BLaER1 (cell line): ENCODE results near the gene PORCN.
"Not testable (repeated sequence)": the region's sequence is repeated elsewhere in the genome, so short reads cannot be mapped to it uniquely, and the experiment has no call there.

Experiments used
- H3K27ac ChIP-seq: shearing (Covaris generic); formaldehyde crosslinking; 2 replicates; pipeline ENCODE4 v1.8.1; 2022
- H3K27me3 ChIP-seq: shearing (Covaris generic); formaldehyde crosslinking; 2 replicates; pipeline ENCODE4 v1.8.1; 2022
- H3K36me3 ChIP-seq: shearing (Covaris generic); formaldehyde crosslinking; 2 replicates; pipeline ENCODE4 v1.8.1; 2022
- H3K4me1 ChIP-seq: shearing (Covaris generic); formaldehyde crosslinking; 2 replicates; pipeline ENCODE4 v1.8.1; 2022
- H3K4me2 ChIP-seq: shearing (Covaris generic); formaldehyde crosslinking; 2 replicates; pipeline ENCODE4 v1.8.1; 2022
- H3K4me3 ChIP-seq: shearing (Covaris generic); formaldehyde crosslinking; 2 replicates; pipeline ENCODE4 v1.8.1; 2022
- H3K9ac ChIP-seq: shearing (Covaris generic); formaldehyde crosslinking; 2 replicates; pipeline ENCODE4 v1.8.1; 2022
- H3K9me3 ChIP-seq: shearing (Covaris generic); formaldehyde crosslinking; 2 replicates; pipeline ENCODE4 v1.8.1; 2022
- H4K20me1 ChIP-seq: shearing (Covaris generic); formaldehyde crosslinking; 2 replicates; pipeline ENCODE4 v1.8.1; 2022
- Cebpa-rat ChIP-seq: shearing (Covaris generic); IDR thresholded peaks from 2 replicates; pipeline ENCODE4 v1.8.1; 2022

The PORCN gene

GRCh38 chrX:48516285-48516684 is 7.5 kb downstream of the PORCN start:
- H3K27me3 ChIP-seq: peaks cover 33% of the 10 kb centered on the region
- H4K20me1 ChIP-seq: no peaks in the 10 kb centered on the region

GRCh38 chrX:48516987-48517386 is 8.2 kb downstream of the PORCN start:
- no peaks in the 10 kb centered on the region for H4K20me1 ChIP-seq
- no peak overlapping the region for H3K9ac ChIP-seq
- peaks cover 33% of the 10 kb centered on the region for H3K27me3 ChIP-seq
- H3K36me3 ChIP-seq: peaks cover 6% of the 10 kb centered on the region; the same call in 1 of the 2 replicates
- H3K4me2 ChIP-seq: no peak overlapping the region
- H3K27ac ChIP-seq: no peak overlapping the region
- no peak for TF ChIP-seq Cebpa-rat
- H3K4me3 ChIP-seq: no peak overlapping the region
- peaks cover 14% of the 10 kb centered on the region for H3K4me1 ChIP-seq
- H3K9me3 ChIP-seq: peaks cover 5% of the 10 kb centered on the region; the same call in 1 of the 2 replicates

More at GRCh38 chrX:48516285-48516684, 7.5 kb downstream of the PORCN start:
- peaks cover 13% of the 10 kb centered on the region for H3K4me1 ChIP-seq
- no peak overlapping the region for H3K4me2 ChIP-seq
- no peak for TF ChIP-seq Cebpa-rat
- H3K4me3 ChIP-seq: no peak overlapping the region
- H3K36me3 ChIP-seq: peaks cover 6% of the 10 kb centered on the region; the same call in 1 of the 2 replicates
- H3K9ac ChIP-seq: no peak overlapping the region
- no peak overlapping the region for H3K27ac ChIP-seq
- H3K9me3 ChIP-seq: no peaks in the 10 kb centered on the region

- not testable (repeated sequence) for H3K9ac ChIP-seq, H3K4me2 ChIP-seq, H3K9me3 ChIP-seq, H3K4me3 ChIP-seq, H3K36me3 ChIP-seq, H3K27ac ChIP-seq, H4K20me1 ChIP-seq
- peaks cover 25% of the 10 kb centered on the region for H3K27me3 ChIP-seq
- peaks cover 29% of the 10 kb centered on the region for H3K4me1 ChIP-seq
Observed at GRCh38 chrX:48519481-48519880, 10.7 kb downstream of the PORCN start.

GRCh38 chrX:48520455-48520854 is 11.7 kb downstream of the PORCN start:
- Histone ChIP-seq H3K36me3 (peaks cover 10% of the 10 kb centered on the region; the same call in 1 of the 2 replicates), H3K27ac (no peak overlapping the region), H3K27me3 (peaks cover 18% of the 10 kb centered on the region; the same call in 1 of the 2 replicates), H3K4me3 (no peak overlapping the region), H4K20me1 (no peaks in the 10 kb centered on the region), H3K9me3 (peaks cover 7% of the 10 kb centered on the region; the same call in 1 of the 2 replicates), H3K9ac (no peak overlapping the region), H3K4me2 (peak overlapping the region; percentile 69), H3K4me1 (peaks cover 29% of the 10 kb centered on the region)
- no peak for TF ChIP-seq Cebpa-rat

- Histone ChIP-seq H3K4me1 (peaks cover 29% of the 10 kb centered on the region), H3K27ac (peak overlapping the region; percentile 75; the same call in 1 of the 2 replicates), H3K4me2 (peak overlapping the region; percentile 69), H3K9me3 (peaks cover 7% of the 10 kb centered on the region; the same call in 1 of the 2 replicates), H3K27me3 (peaks cover 18% of the 10 kb centered on the region; the same call in 1 of the 2 replicates), H4K20me1 (no peaks in the 10 kb centered on the region), H3K4me3 (peak overlapping the region; percentile 73), H3K36me3 (peaks cover 13% of the 10 kb centered on the region; the same call in 1 of the 2 replicates), H3K9ac (peak overlapping the region; percentile 82; the same call in 1 of the 2 replicates)
- TF ChIP-seq Cebpa-rat: no peak
Observed at GRCh38 chrX:48520976-48521352, 12.2 kb downstream of the PORCN start.

GRCh38 chrX:48521353-48522243 is 12.8 kb downstream of the PORCN start, which contains the start of gene EBP:
Gene EBP (plus strand): TSS chrX:48521808. CDS start chrX:48523772, 1,964 bp downstream.
- Histone ChIP-seq H3K27ac (peak within 1 kb of the TSS; percentile 75), H3K9ac (peak within 1 kb of the TSS; percentile 82), H4K20me1 (no peaks in the 10 kb centered on the region), H3K4me1 (peaks cover 29% of the 10 kb centered on the region), H3K4me2 (peak within 1 kb of the TSS; percentile 72), H3K27me3 (peaks cover 18% of the 10 kb centered on the region; the same call in 1 of the 2 replicates), H3K4me3 (peak within 1 kb of the TSS; percentile 73), H3K9me3 (peaks cover 7% of the 10 kb centered on the region; the same call in 1 of the 2 replicates), H3K36me3 (peaks cover 19% of the 10 kb centered on the region)
- TF ChIP-seq Cebpa-rat: no peak

GRCh38 chrX:48522291-48522690 is 13.5 kb downstream of the PORCN start:
- Histone ChIP-seq H3K9me3 (peaks cover 7% of the 10 kb centered on the region; the same call in 1 of the 2 replicates), H3K4me3 (peak overlapping the region; percentile 73), H3K36me3 (peaks cover 26% of the 10 kb centered on the region), H3K27me3 (peaks cover 15% of the 10 kb centered on the region; the same call in 1 of the 2 replicates), H3K27ac (peak overlapping the region; percentile 75), H3K4me1 (peaks cover 29% of the 10 kb centered on the region), H4K20me1 (peaks cover 5% of the 10 kb centered on the region; the same call in 1 of the 2 replicates), H3K9ac (peak overlapping the region; percentile 82), H3K4me2 (peak overlapping the region; percentile 72)
- no peak for TF ChIP-seq Cebpa-rat

- Histone ChIP-seq H3K4me1 (peaks cover 29% of the 10 kb centered on the region), H4K20me1 (peaks cover 7% of the 10 kb centered on the region; the same call in 1 of the 2 replicates), H3K4me2 (peak overlapping the region; percentile 22; the same call in 1 of the 2 replicates), H3K27me3 (peaks cover 27% of the 10 kb centered on the region), H3K4me3 (no peak overlapping the region), H3K9ac (no peak overlapping the region), H3K36me3 (peaks cover 40% of the 10 kb centered on the region), H3K27ac (no peak overlapping the region), H3K9me3 (peaks cover 7% of the 10 kb centered on the region; the same call in 1 of the 2 replicates)
- TF ChIP-seq Cebpa-rat: no peak
Observed at GRCh38 chrX:48523682-48524081, 14.9 kb downstream of the PORCN start.

- Histone ChIP-seq H3K27me3 (peaks cover 34% of the 10 kb centered on the region), H3K4me1 (peaks cover 20% of the 10 kb centered on the region), H3K36me3 (peaks cover 52% of the 10 kb centered on the region)
- H3K9ac ChIP-seq, H4K20me1 ChIP-seq, H3K4me3 ChIP-seq, H3K4me2 ChIP-seq, H3K27ac ChIP-seq, H3K9me3 ChIP-seq: not testable (repeated sequence)
Observed at GRCh38 chrX:48525853-48526252, 17.1 kb downstream of the PORCN start.

- H3K4me2 ChIP-seq: no peak overlapping the region
- no peak overlapping the region for H3K4me3 ChIP-seq
- H3K27ac ChIP-seq: no peak overlapping the region
- H3K9ac ChIP-seq: no peak overlapping the region
- no peaks in the 10 kb centered on the region for H3K9me3 ChIP-seq
- H3K4me1 ChIP-seq: no peaks in the 10 kb centered on the region
- H4K20me1 ChIP-seq: peaks cover 7% of the 10 kb centered on the region; the same call in 1 of the 2 replicates
- no peak for TF ChIP-seq Cebpa-rat
- peaks cover 39% of the 10 kb centered on the region for H3K36me3 ChIP-seq
- H3K27me3 ChIP-seq: peaks cover 59% of the 10 kb centered on the region
Observed at GRCh38 chrX:48530736-48531135, 21.9 kb downstream of the PORCN start.
